Bronchial epithelial cell (primary cell): ENCODE measurements around the gene CTNND2. TPM values are rescaled to one million over a fixed set of nuclear protein-coding genes. Genes with fewer than 3 reads are reported as not detected.

Experiments
- DNase-seq: peaks from one replicate; pipeline ENCODE4 v3.0.0-alpha.2; 2010; ENCODE audit warnings: low read depth
- FAIRE-seq: peaks from 2 replicates; lab custom pipeline; 2011; peaks lifted over from hg19 to GRCh38; lab: Jason Lieb, UNC
- H3K27me3 ChIP-seq: 2 replicates; pipeline ENCODE4 v1.5.1; 2011; ENCODE audit warnings: low read length; ENCODE audit not compliant: control insufficient read depth, insufficient read depth
- H3K36me3 ChIP-seq: 2 replicates; pipeline ENCODE4 v1.5.1; 2011; ENCODE audit warnings: low read length; ENCODE audit not compliant: control insufficient read depth, insufficient read depth
- H3K4me3 ChIP-seq: 2 replicates; pipeline ENCODE4 v1.5.1; 2011; ENCODE audit warnings: mild to moderate bottlenecking, low read depth, low read length, control low read depth
- total RNA-seq: library from RNA; depleted of rRNA; stranded (reverse); fragments of >200 nt; gene quantifications from 2 replicates; pipeline ENCODE4 v1.2.1, GENCODE V29; 2014
- TF ChIP-seq, protein P1 (sequence below): IDR thresholded peaks from 2 replicates; pipeline ENCODE4 v1.5.1; 2011; ENCODE audit warnings: mild to moderate bottlenecking, moderate library complexity, low read length, control low read depth, inconsistent platforms; ENCODE audit not compliant: insufficient read depth, severe bottlenecking

Gene CTNND2
- total RNA-seq, 1 donor from 2014 or later, result not detected

DNA sequence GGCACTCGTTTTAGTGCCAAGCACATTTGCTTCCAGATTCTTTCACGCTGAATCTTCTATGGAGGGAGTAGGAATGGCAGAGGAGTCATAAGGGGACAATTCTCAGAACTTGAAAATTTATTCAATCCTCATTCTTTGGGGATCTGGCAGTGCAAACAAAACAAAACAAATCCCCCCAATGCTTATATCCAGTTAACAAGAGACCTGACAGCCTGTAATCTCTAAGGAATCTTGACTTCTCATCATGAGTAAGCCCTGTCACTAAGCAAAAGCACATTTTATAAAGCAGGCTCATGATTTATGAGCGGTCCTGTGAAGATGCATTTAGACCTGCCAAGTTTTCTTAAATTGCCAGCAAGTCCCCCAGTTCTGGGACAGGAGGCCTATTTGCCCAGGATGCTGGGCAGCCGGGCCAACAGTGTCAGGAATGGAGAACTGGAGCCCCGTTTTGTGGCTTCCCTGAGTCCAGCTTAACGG is 513.9 kb downstream of the CTNND2 start:
- TF ChIP-seq, protein P1, sequence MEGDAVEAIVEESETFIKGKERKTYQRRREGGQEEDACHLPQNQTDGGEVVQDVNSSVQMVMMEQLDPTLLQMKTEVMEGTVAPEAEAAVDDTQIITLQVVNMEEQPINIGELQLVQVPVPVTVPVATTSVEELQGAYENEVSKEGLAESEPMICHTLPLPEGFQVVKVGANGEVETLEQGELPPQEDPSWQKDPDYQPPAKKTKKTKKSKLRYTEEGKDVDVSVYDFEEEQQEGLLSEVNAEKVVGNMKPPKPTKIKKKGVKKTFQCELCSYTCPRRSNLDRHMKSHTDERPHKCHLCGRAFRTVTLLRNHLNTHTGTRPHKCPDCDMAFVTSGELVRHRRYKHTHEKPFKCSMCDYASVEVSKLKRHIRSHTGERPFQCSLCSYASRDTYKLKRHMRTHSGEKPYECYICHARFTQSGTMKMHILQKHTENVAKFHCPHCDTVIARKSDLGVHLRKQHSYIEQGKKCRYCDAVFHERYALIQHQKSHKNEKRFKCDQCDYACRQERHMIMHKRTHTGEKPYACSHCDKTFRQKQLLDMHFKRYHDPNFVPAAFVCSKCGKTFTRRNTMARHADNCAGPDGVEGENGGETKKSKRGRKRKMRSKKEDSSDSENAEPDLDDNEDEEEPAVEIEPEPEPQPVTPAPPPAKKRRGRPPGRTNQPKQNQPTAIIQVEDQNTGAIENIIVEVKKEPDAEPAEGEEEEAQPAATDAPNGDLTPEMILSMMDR, result no peak
- Histone ChIP-seq H3K27me3 (peaks cover 3% of the 10 kb centered on the region), H3K4me3 (no peak overlapping the region), H3K36me3 (no peaks in the 10 kb centered on the region)
- peak; percentile 2 for DNase-seq
- no peak for FAIRE-seq

DNA sequence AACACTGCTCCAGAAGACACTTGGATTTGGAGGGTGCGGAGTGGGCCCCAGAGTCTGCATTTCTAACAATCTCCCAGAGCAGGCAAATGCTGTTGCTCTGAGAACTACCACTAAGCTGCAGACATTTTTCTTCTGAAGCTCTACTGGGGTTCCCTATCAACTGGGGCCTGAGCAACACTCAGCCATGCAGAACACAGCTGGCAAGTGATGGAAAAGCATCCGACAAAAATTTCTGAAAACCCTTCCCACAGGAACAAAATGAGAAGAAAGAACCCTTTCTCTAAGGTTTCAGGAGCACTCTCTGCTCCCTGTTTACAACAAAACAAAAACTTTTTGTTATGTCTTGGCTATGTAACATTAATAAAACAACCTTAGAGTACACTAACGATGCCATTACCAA is 516.9 kb downstream of the CTNND2 start:
- TF ChIP-seq, protein P1, result no peak
- Histone ChIP-seq H3K4me3 (no peak overlapping the region), H3K36me3 (no peaks in the 10 kb centered on the region), H3K27me3 (peaks cover 8% of the 10 kb centered on the region)
- FAIRE-seq (no peak), DNase-seq (no peak)

DNA sequence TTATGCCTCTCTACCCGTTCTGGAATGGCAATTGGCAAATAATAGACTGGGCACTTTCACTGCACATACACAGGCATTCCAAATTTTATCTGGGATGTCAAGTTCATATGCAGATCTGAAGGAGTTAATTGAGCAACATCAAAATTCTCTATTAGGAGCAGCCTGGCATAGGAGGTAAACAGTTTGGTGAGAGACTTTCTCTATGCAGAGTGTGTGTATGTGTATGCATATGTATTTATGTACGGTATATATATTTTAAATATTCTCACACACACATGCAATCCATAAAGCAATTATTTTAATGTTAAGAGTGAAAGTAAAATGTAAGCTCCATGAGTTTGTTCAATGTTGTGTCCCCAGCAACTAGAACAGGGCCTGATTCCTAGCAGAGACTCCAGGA is 517.8 kb downstream of the CTNND2 start:
- TF ChIP-seq, protein P1, result no peak
- FAIRE-seq (no peak), DNase-seq (no peak)
- no peaks in the 10 kb centered on the region for H3K36me3 ChIP-seq
- H3K4me3 ChIP-seq, result no peak overlapping the region
- peaks cover 8% of the 10 kb centered on the region for H3K27me3 ChIP-seq

DNA sequence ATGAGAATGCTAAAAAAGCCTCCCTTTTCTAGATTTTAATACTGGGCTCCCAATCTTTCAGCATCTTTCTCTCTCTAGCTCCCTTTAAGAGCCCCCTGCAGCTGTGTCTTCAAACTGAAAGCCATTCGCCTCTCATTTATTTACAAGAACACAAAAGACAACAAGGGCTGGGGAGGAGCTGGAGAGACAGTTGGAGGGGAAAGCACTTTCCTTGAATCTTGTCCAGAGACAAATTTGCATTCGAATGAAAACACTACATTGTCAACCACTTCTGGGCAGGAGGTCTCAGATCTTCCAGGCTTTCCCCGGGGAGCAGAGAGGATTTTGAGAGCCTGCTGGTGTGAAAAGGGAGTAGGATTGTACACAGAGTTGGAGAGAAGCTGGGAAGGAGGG is 518.3 kb downstream of the CTNND2 start:
- DNase-seq (no peak), FAIRE-seq (no peak)
- TF ChIP-seq, protein P1, result no peak
- H3K36me3 ChIP-seq, result no peaks in the 10 kb centered on the region
- H3K4me3 ChIP-seq, result no peak overlapping the region
- peaks cover 8% of the 10 kb centered on the region for H3K27me3 ChIP-seq

DNA sequence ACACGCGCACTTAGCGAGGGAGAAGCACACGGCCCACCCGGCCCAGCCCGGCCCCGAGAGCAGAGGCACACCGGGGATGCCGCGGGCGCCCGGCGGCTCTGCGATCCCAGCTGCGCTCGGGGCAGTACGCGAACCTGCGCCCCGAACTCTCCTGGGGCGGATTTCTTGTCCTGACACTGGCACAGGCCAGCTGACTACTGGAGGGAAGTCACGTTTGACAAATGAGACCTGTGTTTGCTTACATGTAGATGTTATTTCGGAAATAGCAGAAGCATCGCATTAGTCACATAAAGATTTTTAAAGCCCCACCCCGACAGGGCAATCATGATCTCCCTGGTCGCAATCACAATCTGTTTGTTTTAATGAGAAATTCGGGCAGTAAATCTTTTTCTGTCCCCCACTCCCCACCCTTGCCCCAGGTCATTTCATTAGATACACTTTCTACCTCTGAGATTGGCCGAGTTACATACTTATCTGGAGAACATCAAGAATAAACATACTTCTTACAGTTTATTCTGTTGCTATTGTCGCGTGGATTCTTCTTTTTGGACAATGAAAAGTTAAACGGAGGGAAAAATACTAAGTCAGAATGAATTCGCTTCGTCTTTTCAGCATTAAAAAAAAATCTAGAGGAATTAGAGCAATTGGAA is 518.9 kb downstream of the CTNND2 start:
- H3K27me3 ChIP-seq, result peaks cover 8% of the 10 kb centered on the region
- DNase-seq (no peak), FAIRE-seq (no peak)
- no peaks in the 10 kb centered on the region for H3K36me3 ChIP-seq
- no peak overlapping the region for H3K4me3 ChIP-seq
- TF ChIP-seq, protein P1, result no peak
